Adrenal gland (tissue), 12 donors: Measurements from ENCODE around the gene DIP2C. TPM values are rescaled to one million over a fixed set of nuclear protein-coding genes. Genes with fewer than 3 reads are reported as not detected.

Experiments
- DNase-seq, 7 donors: peaks; one replicate each; pipeline ENCODE4 v3.0.0-alpha.2; 2019 to 2020
- H3K27ac ChIP-seq, 5 donors: fragments of 200-600 bp; sonication (generic) in 4 of 5; 1 replicate in 3 of 5; 2 replicates in 2 of 5; pipeline versions ENCODE4 v1.5.1 to v1.8.0; 2016 to 2020; ENCODE audit warnings: mild to moderate bottlenecking in 1 of 5
- H3K27me3 ChIP-seq: fragments of 200-600 bp; 2 replicates; pipeline ENCODE4 v1.8.0; 2021
- H3K36me3 ChIP-seq, 2 donors: fragments of 200-600 bp; replicated peaks in 1 of 2; 1 replicate in 1 of 2; 2 replicates in 1 of 2; pipeline versions ENCODE4 v1.5.1 to v1.8.0; 2018 to 2022
- H3K4me1 ChIP-seq, 2 donors: fragments of 200-600 bp; replicated peaks in 1 of 2; 1 replicate in 1 of 2; 2 replicates in 1 of 2; pipeline versions ENCODE4 v1.5.1 to v1.8.0; 2018 to 2021
- H3K4me3 ChIP-seq, 4 donors: fragments of 200-600 bp; sonication (generic) in 3 of 4; one replicate each; pipeline ENCODE4 v1.5.1; 2016 to 2018
- H3K9me3 ChIP-seq, 3 donors: fragments of 200-600 bp; sonication (generic) in 1 of 3; replicated peaks in 1 of 3; 1 replicate in 2 of 3; 2 replicates in 1 of 3; pipeline versions ENCODE4 v1.5.1 to v1.8.0; 2016 to 2021
- CTCF ChIP-seq, 6 experiments: fragments of 450-650 bp in 4 of 6; fragments of 200-600 bp in 2 of 6; sonication (generic) in 1 of 6; IDR thresholded peaks; 1 replicate in 5 of 6; 2 replicates in 1 of 6; pipeline versions ENCODE4 v1.5.1 to v1.8.0; 2016 to 2021; ENCODE audit warnings: antibody characterized with exemption in 6 of 6, mild to moderate bottlenecking in 2 of 6, moderate library complexity in 1 of 6
- POLR2A ChIP-seq, 2 donors: fragments of 450-650 bp; IDR thresholded peaks; one replicate each; pipeline ENCODE4 v1.6.1; 2017; ENCODE audit warnings: antibody characterized with exemption in 2 of 2, mild to moderate bottlenecking in 2 of 2, moderate library complexity in 1 of 2
- WGBS, 4 donors: extraction: QIAGEN DNeasy Blood & Tissue Kit in 2 of 4; methylation state at CpG; one replicate each; pipeline versions ENCODE4 v1.1.5 to v1.1.7; 2013 to 2017; 5-methylcytosine and 5-hydroxymethylcytosine counted together
- intact Hi-C, 2 donors: fragments of 100-400 bp; cut with DNase I; formaldehyde crosslinking; loops; one replicate each; pipeline versions ENCODE4 v1.14.1 to v1.15.0; 2022 to 2023
- polyA plus RNA-seq, 3 donors: library from polyadenylated mRNA; stranded (reverse); fragments of 200-250 nt in 2 of 3; fragments of 350-450 nt in 1 of 3; fragmentation: Illumina TruSeq in 1 of 3; extraction: RNeasy Lipid Tissue Mini Kit (QIAGEN cat#74804) in 1 of 3; gene quantifications; one replicate each; pipeline ENCODE4 v1.2.3, GENCODE V29; 2013 to 2014
- total RNA-seq, 9 donors: library from RNA; depleted of rRNA in 4 of 9; stranded (reverse); fragments of >200 nt in 4 of 9; fragments of 120-200 nt in 1 of 9; fragmentation: NEBNext Ultra II Directional in 1 of 9; extraction: Animal tissue kit (Norgen Biotek cat#: 25700) in 1 of 9; gene quantifications; one replicate each; pipeline versions ENCODE4 v1.1.0 to v1.2.4, GENCODE V29; 2013 to 2023
- donor health status: healthy with polysubstance abuse.
- donor health status: Bipolar disorder and iron deficiency.
- donor health status: DM: yes; HTN: yes; CAD: no.
- donor health status: DM: no; HTN: no; CAD: no.
- donor health status: DM: no; HTN: no; CAD: no.
- donor health status: DM: yes; HTN: yes; CAD: no.

DIP2C gene
- total and polyA plus RNA-seq, 12 donors: 4.8 to 23.9 (median 19.7) TPM

DNA sequence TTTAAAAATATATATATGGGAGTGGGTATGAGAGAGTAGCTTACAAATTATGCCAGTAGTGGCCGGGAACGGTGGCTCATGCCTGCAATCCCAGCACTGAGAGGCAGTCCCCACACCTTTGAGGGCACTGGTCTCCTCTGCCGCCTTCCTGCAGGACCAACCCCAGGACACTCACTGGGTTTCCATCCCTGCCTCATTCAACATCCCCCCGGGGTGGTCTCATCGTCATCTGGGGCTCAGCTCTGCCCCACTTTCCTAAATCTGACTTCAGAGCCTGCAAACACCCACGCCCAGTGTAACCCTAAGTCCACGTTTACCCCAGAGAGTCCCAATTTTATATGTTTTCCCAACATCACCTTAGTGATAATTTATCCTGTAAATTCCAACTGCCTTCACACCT is 96.5 kb downstream of the DIP2C start:
- intact Hi-C loops: no loop called here
- H3K9me3 ChIP-seq: no peaks in the 10 kb centered on the region
- peaks cover 0 to 5% of the 10 kb centered on the region in 2 donors for H3K4me1 ChIP-seq
- no peaks in the 10 kb centered on the region for H3K27me3 ChIP-seq
- H3K36me3 ChIP-seq: no peaks in the 10 kb centered on the region
- H3K27ac ChIP-seq: no peak overlapping the region
- no peak overlapping the region for H3K4me3 ChIP-seq
- DNase-seq: peak in 1 of 7 donors; percentile 5
- no peak for TF ChIP-seq POLR2A (IDR thresholded peaks at IDR 0.05)
- no peak for TF ChIP-seq CTCF (IDR thresholded peaks at IDR 0.05)
- 86 to 94% (median 93%) methylated on average over 7 of the region's 7 CpGs for whole genome bisulfite sequencing, 4 donors

- DNase-seq: peak in 1 of 7 donors; percentile 9
These were observed 97.8 kb downstream of the DIP2C start for GRCh38 chr10:591646-592045.

GRCh38 chr10:590721-591120 is 98.7 kb downstream of the DIP2C start:
- no peak for TF ChIP-seq CTCF (IDR thresholded peaks at IDR 0.05)
- no peak for TF ChIP-seq POLR2A (IDR thresholded peaks at IDR 0.05)
- DNase-seq: peak in 1 of 7 donors; percentile 5
- H3K9me3 ChIP-seq: no peaks in the 10 kb centered on the region
- WGBS, 4 donors: 93 to 98% (median 95%) methylated on average over 10 of the region's 10 CpGs
- H3K4me3 ChIP-seq: no peak overlapping the region
- H3K27ac ChIP-seq: no peak overlapping the region
- no peaks in the 10 kb centered on the region for H3K36me3 ChIP-seq
- intact Hi-C loops: no loop called here
- no peaks in the 10 kb centered on the region for H3K27me3 ChIP-seq
- peaks cover 0 to 5% of the 10 kb centered on the region in 2 donors for H3K4me1 ChIP-seq

More at GRCh38 chr10:591646-592045, 97.8 kb downstream of the DIP2C start:
- no peak for TF ChIP-seq CTCF (IDR thresholded peaks at IDR 0.05)
- no peak for TF ChIP-seq POLR2A (IDR thresholded peaks at IDR 0.05)
- no peaks in the 10 kb centered on the region for H3K36me3 ChIP-seq
- intact Hi-C loops: no loop called here
- H3K27ac ChIP-seq: no peak overlapping the region
- H3K9me3 ChIP-seq: no peaks in the 10 kb centered on the region
- peaks cover 0 to 5% of the 10 kb centered on the region in 2 donors for H3K4me1 ChIP-seq
- 78 to 84% (median 80%) methylated on average over 11 of the region's 11 CpGs for WGBS, 4 donors
- no peak overlapping the region for H3K4me3 ChIP-seq
- H3K27me3 ChIP-seq: no peaks in the 10 kb centered on the region

GRCh38 chr10:589961-590680 is 99.3 kb downstream of the DIP2C start:
- Histone ChIP-seq H3K27me3 (no peaks in the 10 kb centered on the region), H3K27ac (no peak overlapping the region), H3K4me1 (peaks cover 0 to 5% of the 10 kb centered on the region in 2 donors), H3K4me3 (no peak overlapping the region), H3K36me3 (no peaks in the 10 kb centered on the region), H3K9me3 (no peaks in the 10 kb centered on the region)
- 90 to 94% (median 92%) methylated on average over 21 of the region's 21 CpGs for WGBS, 4 donors
- no peak for TF ChIP-seq CTCF (IDR thresholded peaks at IDR 0.05)
- TF ChIP-seq POLR2A (IDR thresholded peaks at IDR 0.05): no peak
- peak in 1 of 7 donors; percentile 3 for DNase-seq
- intact Hi-C loops: no loop called here
